Spleen (tissue), 11 donors: ENCODE measurements around the gene HGFAC. TPM values are rescaled to one million over a fixed set of nuclear protein-coding genes. Genes with fewer than 3 reads are reported as not detected.
A peak's percentile ranks its signal among the peaks of the same experiment; 100 is the strongest.

Source experiments
- DNase-seq: peaks from one replicate; pipeline ENCODE4 v3.0.0-alpha.2; 2020
- H3K27ac ChIP-seq, 8 donors: fragments of 200-600 bp; sonication (generic) in 7 of 8; 1 replicate in 4 of 8; 2 replicates in 4 of 8; pipeline versions ENCODE4 v1.5.0 to v1.8.0; 2016 to 2021; ENCODE audit warnings: inconsistent platforms in 4 of 8, mild to moderate bottlenecking in 4 of 8, moderate library complexity in 1 of 8
- H3K27me3 ChIP-seq, 7 donors: fragments of 200-600 bp; sonication (generic) in 6 of 7; replicated peaks in 1 of 7; 1 replicate in 4 of 7; 2 replicates in 3 of 7; pipeline versions ENCODE4 v1.5.0 to v1.8.0; 2016 to 2021; ENCODE audit warnings: inconsistent platforms in 3 of 7, mild to moderate bottlenecking in 1 of 7
- H3K36me3 ChIP-seq, 6 donors: fragments of 200-600 bp; sonication (generic) in 5 of 6; 1 replicate in 4 of 6; 2 replicates in 2 of 6; pipeline versions ENCODE4 v1.5.0 to v1.8.0; 2016 to 2021; ENCODE audit warnings: inconsistent platforms in 2 of 6
- H3K4me1 ChIP-seq, 6 donors: fragments of 200-600 bp; sonication (generic) in 5 of 6; 1 replicate in 3 of 6; 2 replicates in 3 of 6; pipeline versions ENCODE4 v1.5.0 to v1.8.0; 2016 to 2021; ENCODE audit warnings: inconsistent platforms in 3 of 6
- H3K4me3 ChIP-seq, 8 donors: fragments of 200-600 bp; sonication (generic) in 7 of 8; 1 replicate in 4 of 8; 2 replicates in 4 of 8; pipeline versions ENCODE4 v1.5.0 to v1.8.0; 2016 to 2021; ENCODE audit warnings: inconsistent platforms in 4 of 8, mild to moderate bottlenecking in 4 of 8, moderate library complexity in 2 of 8
- H3K9me3 ChIP-seq, 8 donors: fragments of 200-600 bp; sonication (generic) in 7 of 8; 1 replicate in 4 of 8; 2 replicates in 4 of 8; pipeline versions ENCODE4 v1.5.0 to v1.8.0; 2016 to 2021; ENCODE audit warnings: inconsistent platforms in 4 of 8
- POLR2A ChIP-seq, 3 donors: fragments of 450-650 bp; IDR thresholded peaks; one replicate each; pipeline ENCODE4 v1.5.1; 2017; ENCODE audit warnings: antibody characterized with exemption in 3 of 3, mild to moderate bottlenecking in 1 of 3
- POLR2AphosphoS5 ChIP-seq, 3 donors: sonication (generic); formaldehyde crosslinking; IDR thresholded peaks; one replicate each; pipeline ENCODE4 v1.5.1; 2017; ENCODE audit warnings: antibody characterized with exemption in 3 of 3
- whole genome bisulfite sequencing, 5 donors: extraction: QIAGEN DNeasy Blood & Tissue Kit in 3 of 5; methylation state at CpG; one replicate each; pipeline versions ENCODE4 v1.1.5 to v1.1.7; 2013 to 2018; 5-methylcytosine and 5-hydroxymethylcytosine counted together
- intact Hi-C: fragments of 100-400 bp; cut with DNase I; formaldehyde crosslinking; loops from one replicate; pipeline ENCODE4 v1.15.0; 2023; ENCODE audit warnings: low total_unique reads
- polyA plus RNA-seq, 3 donors: library from polyadenylated mRNA; stranded (reverse); fragments of 200-250 nt; gene quantifications; one replicate each; pipeline ENCODE4 v1.2.1, GENCODE V29; 2013
- total RNA-seq, 7 donors: library from RNA; depleted of rRNA in 3 of 7; stranded (reverse); fragments of >200 nt in 3 of 7; fragmentation: NEBNext Ultra II Directional in 4 of 7; extraction: Animal tissue kit (Norgen Biotek cat#: 25700) in 4 of 7; gene quantifications; one replicate each; pipeline versions ENCODE4 v1.1.0 to v1.2.1, GENCODE V29; 2016 to 2021
- TF ChIP-seq, protein P1 (sequence below), 11 experiments: fragments of 200-600 bp in 7 of 11; fragments of 450-650 bp in 4 of 11; sonication (generic) in 4 of 11; IDR thresholded peaks in 8 of 11; conservative IDR thresholded peaks in 3 of 11; 1 replicate in 7 of 11; 2 replicates in 4 of 11; pipeline versions ENCODE4 v1.4.0 to v1.8.0; 2016 to 2021; ENCODE audit warnings: antibody characterized with exemption in 11 of 11, inconsistent platforms in 4 of 11, mild to moderate bottlenecking in 1 of 11
- donor health status: healthy with polysubstance abuse.
- donor health status: DM: no; HTN: no; CAD: no; lungs with moderate emphysema.
- donor health status: DM: no; HTN: no; CAD: no.
- donor health status: Bipolar disorder and iron deficiency.
- donor health status: healthy.
- donor health status: DM: no; HTN: no; CAD: no.
- donor health status: DM: yes; HTN: yes; CAD: no.

The HGFAC gene
- total and polyA plus RNA-seq, 10 donors: 0.11 to 0.47 (median 0.32) TPM; not detected in 5

DNA sequence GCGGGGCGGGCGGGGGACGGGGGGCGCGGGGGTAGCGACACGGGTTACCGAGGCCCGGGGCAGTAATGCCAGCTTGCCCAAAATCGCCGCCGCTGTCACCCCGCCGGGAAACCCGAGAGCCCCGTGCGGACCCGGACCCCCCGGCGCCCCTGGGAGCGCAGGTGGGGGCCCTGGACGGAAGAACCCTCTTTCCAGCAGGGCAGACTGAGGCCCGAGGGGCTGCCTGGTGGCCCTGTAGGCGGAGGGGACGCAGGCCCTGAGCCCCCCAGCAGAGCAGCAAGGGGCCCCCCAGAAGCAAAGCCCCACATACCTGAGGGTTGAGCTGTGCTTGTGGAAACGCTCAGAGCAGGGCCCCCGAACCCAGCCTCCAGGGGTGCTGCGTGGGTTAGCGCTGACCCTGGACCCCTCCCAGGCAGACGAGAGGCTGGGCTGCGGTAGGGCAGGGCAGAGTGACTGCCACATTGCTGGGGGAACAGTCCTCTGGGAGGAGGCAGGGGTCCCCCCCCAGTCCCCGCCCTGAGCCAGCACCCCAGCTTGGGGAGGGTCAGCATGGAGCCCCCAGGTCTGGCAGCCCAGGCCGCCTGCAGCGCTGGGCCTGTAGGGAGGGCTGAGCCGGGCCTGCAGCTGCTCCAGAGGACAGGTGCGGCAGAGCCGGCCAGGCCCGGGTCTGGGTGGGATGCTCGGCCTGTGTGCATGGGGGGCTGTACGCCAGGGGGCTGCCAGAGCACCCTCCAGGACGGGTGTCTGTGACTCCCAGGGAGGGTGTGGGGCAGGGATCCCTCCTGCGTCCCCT is 22.0 kb downstream of the HGFAC start:
- intact Hi-C loops: no loop called here
- no peak for DNase-seq

DNA sequence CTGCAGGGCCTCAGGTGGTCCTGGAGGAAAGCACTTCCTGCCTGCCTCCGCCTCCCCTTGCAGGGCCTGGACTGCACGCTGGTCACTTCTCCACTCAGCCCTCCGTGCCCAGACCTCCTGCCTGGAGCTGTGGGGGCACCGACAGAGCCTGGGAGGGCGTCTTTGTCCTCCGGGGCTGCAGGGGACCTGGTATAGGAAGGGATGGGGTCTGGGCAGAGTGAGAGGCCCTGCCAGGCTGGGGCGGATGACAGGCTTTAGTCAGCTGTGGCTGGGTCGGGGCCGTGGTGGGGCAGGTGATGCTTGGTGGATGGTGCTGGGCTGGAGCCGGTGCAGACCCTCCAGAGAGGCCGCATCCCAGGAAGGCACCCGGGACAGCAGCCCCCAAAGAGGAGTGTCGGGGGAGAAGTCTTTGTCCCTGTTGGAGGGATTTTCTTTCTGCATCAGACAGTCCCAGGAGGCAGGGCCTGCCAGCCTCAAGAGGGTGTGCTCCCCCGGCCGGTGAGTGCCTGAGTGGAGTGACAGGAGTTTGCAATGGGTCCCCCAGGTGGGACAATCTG is 22.7 kb downstream of the HGFAC start:
- Histone ChIP-seq H3K4me1 (peaks cover 0 to 16% (median 10%) of the 10 kb centered on the region in 6 donors), H3K9me3 (peaks cover 0 to 4% (median 0%) of the 10 kb centered on the region in 8 donors), H3K27me3 (peaks cover 0 to 65% (median 29%) of the 10 kb centered on the region in 7 donors), H3K27ac (no peak overlapping the region), H3K4me3 (no peak overlapping the region), H3K36me3 (no peaks in the 10 kb centered on the region)
- no peak for DNase-seq
- 86 to 91% (median 87%) methylated on average over 7 to 15 of the region's 15 CpGs for WGBS, 5 donors
- intact Hi-C loops: no loop called here
- no peak for TF ChIP-seq POLR2AphosphoS5 (IDR thresholded peaks at IDR 0.05)
- TF ChIP-seq POLR2A (IDR thresholded peaks at IDR 0.05): no peak
- TF ChIP-seq, protein P1, sequence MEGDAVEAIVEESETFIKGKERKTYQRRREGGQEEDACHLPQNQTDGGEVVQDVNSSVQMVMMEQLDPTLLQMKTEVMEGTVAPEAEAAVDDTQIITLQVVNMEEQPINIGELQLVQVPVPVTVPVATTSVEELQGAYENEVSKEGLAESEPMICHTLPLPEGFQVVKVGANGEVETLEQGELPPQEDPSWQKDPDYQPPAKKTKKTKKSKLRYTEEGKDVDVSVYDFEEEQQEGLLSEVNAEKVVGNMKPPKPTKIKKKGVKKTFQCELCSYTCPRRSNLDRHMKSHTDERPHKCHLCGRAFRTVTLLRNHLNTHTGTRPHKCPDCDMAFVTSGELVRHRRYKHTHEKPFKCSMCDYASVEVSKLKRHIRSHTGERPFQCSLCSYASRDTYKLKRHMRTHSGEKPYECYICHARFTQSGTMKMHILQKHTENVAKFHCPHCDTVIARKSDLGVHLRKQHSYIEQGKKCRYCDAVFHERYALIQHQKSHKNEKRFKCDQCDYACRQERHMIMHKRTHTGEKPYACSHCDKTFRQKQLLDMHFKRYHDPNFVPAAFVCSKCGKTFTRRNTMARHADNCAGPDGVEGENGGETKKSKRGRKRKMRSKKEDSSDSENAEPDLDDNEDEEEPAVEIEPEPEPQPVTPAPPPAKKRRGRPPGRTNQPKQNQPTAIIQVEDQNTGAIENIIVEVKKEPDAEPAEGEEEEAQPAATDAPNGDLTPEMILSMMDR (IDR thresholded peaks at IDR 0.05 in 8 of 11, conservative IDR thresholded peaks at IDR 0.05 in 3 of 11): no peak

More for the DNA sequence above, 22.0 kb downstream of the HGFAC start:
- H3K36me3 ChIP-seq: no peaks in the 10 kb centered on the region
- H3K9me3 ChIP-seq: peaks cover 0 to 4% (median 0%) of the 10 kb centered on the region in 8 donors
- H3K27ac ChIP-seq: no peak overlapping the region
- H3K4me1 ChIP-seq: peaks cover 0 to 16% (median 10%) of the 10 kb centered on the region in 6 donors
- TF ChIP-seq, protein P1 (IDR thresholded peaks at IDR 0.05 in 8 of 11, conservative IDR thresholded peaks at IDR 0.05 in 3 of 11): no peak
- no peak for TF ChIP-seq POLR2A (IDR thresholded peaks at IDR 0.05)
- TF ChIP-seq POLR2AphosphoS5 (IDR thresholded peaks at IDR 0.05): no peak
- peaks cover 0 to 65% (median 29%) of the 10 kb centered on the region in 7 donors for H3K27me3 ChIP-seq
- peak overlapping the region in 7 of 8 donors; percentile 10 to 65 (median 30) for H3K4me3 ChIP-seq
- WGBS, 5 donors: 43 to 66% (median 61%) methylated on average over 7 to 43 of the region's 43 CpGs

DNA sequence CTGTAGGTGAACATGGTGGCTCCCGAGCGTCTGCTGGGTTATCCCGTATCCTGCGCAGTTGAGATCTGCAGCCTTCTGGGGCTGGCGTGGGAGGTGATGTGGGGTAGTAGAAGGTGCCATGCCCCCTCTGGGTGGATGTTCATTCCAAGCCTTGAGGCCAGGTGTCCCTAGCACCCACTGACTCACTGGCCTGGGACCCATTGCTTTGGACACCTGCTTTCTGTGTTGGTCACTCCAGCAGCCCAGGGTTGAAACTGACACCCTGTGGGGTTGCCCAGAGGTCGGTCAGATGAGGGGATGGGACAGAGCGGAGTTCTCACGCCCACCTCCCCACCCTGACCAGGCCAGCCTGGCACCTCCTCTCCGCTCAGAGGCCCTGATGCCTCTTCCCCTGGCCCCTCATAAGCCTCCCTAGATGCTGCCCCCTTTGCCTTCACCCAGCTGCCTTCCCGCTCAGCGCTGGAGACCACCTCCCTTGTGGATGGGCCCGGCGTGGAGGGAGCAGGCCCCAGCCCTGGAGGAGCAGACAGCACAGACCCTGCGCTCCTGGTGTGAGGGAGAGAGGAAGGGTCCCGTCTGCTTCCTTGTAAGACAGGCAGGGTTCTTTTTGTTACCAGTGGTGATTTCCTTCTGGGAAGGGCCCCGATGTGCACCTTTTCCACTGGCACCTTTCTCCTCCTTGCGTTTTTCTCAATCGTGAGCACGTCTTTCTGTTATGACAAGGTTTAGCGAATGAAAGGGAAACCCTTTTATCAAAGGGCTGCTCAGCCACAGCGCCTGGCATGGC is 23.3 kb downstream of the HGFAC start:
- H3K36me3 ChIP-seq: no peaks in the 10 kb centered on the region
- peaks cover 0 to 69% (median 29%) of the 10 kb centered on the region in 7 donors for H3K27me3 ChIP-seq
- intact Hi-C loops: no loop called here
- H3K4me3 ChIP-seq: no peak overlapping the region
- TF ChIP-seq, protein P1 (IDR thresholded peaks at IDR 0.05 in 8 of 11, conservative IDR thresholded peaks at IDR 0.05 in 3 of 11): no peak
- TF ChIP-seq POLR2AphosphoS5 (IDR thresholded peaks at IDR 0.05) (no peak), POLR2A (IDR thresholded peaks at IDR 0.05) (no peak)
- peaks cover 0 to 16% (median 10%) of the 10 kb centered on the region in 6 donors for H3K4me1 ChIP-seq
- peaks cover 0 to 4% (median 0%) of the 10 kb centered on the region in 8 donors for H3K9me3 ChIP-seq
- H3K27ac ChIP-seq: no peak overlapping the region
- DNase-seq: no peak
- WGBS, 5 donors: 85 to 95% (median 93%) methylated on average over 16 to 21 of the region's 21 CpGs
